AG10803 (cell line): ENCODE data around the gene CFAP57.

Experiments
- DNase-seq: peaks from one replicate; pipeline ENCODE4 v3.0.0; 2010; ENCODE audit warnings: low read depth
- H3K4me3 ChIP-seq: 2 replicates; pipeline ENCODE4 v1.5.1; 2011; ENCODE audit warnings: mild to moderate bottlenecking, low read length, control low read depth
- TF ChIP-seq, protein P1 (sequence below): conservative IDR thresholded peaks from 2 replicates; pipeline ENCODE4 v1.5.1; 2011; ENCODE audit warnings: mild to moderate bottlenecking, low read length, control low read depth, inconsistent platforms

Gene CFAP57

DNA sequence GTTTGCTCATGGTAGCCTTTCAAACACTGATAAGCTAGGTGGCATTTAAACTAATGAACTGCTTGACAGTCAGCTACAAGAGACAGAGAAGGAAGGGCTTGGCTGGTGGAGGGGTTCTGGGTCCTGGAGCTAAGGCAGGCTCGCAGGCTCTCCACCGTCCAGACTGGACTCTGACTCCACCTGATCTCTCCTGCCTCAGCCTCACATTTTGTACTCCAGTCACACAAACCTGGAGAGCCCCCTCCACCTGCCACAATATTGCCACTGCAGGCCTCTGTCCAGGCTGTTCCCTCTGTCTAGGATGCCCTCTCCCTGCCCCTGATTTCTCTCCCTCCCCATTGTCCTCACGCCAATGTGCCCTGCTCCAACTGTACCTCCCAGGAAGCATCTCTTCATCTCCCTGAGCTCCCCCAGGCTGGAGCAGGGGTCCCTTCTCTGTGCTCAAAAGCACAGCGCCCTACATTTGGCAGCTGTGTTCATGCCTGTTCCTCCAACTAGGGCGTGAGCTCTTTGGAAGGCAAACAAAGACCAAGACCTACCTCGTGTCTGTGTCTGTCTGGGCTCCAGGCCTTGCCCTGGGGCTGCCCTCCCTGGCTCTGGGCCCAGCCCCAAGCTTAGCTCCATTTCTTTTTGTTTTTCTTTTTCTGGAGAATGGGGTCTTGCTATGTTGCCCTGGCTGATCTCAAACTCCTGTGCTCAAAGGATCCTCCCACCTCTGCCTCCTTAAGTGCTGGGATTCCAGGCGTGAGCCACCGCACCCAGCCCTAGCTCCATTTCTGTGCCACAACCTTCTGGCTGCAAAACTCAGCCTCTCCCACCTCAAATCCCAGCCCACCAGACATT is 131.6 kb downstream of the CFAP57 start:
- DNase-seq: no peak
- no peak overlapping the region for H3K4me3 ChIP-seq
- TF ChIP-seq, protein P1, sequence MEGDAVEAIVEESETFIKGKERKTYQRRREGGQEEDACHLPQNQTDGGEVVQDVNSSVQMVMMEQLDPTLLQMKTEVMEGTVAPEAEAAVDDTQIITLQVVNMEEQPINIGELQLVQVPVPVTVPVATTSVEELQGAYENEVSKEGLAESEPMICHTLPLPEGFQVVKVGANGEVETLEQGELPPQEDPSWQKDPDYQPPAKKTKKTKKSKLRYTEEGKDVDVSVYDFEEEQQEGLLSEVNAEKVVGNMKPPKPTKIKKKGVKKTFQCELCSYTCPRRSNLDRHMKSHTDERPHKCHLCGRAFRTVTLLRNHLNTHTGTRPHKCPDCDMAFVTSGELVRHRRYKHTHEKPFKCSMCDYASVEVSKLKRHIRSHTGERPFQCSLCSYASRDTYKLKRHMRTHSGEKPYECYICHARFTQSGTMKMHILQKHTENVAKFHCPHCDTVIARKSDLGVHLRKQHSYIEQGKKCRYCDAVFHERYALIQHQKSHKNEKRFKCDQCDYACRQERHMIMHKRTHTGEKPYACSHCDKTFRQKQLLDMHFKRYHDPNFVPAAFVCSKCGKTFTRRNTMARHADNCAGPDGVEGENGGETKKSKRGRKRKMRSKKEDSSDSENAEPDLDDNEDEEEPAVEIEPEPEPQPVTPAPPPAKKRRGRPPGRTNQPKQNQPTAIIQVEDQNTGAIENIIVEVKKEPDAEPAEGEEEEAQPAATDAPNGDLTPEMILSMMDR: no peak
